Stomach (tissue), 4 donors: ENCODE results near the gene AUTS2.

Experiments used
- CTCF ChIP-seq, 7 experiments: fragments of 450-650 bp in 4 of 7; fragments of 200-600 bp in 3 of 7; sonication (generic) in 3 of 7; IDR thresholded peaks; one replicate each; pipeline ENCODE4 v1.5.1; 2016 to 2019; ENCODE audit warnings: antibody characterized with exemption in 7 of 7, control low read depth in 2 of 7, mild to moderate bottlenecking in 1 of 7
- POLR2AphosphoS5 ChIP-seq, 3 donors: sonication (generic); formaldehyde crosslinking; IDR thresholded peaks; one replicate each; pipeline ENCODE4 v1.6.1; 2016; ENCODE audit warnings: antibody characterized with exemption in 3 of 3

GRCh38 chr7:70588191-70588921, 990.1 kb downstream of the AUTS2 start:
- TF ChIP-seq CTCF (IDR thresholded peaks at IDR 0.05) (no peak), POLR2AphosphoS5 (IDR thresholded peaks at IDR 0.05) (no peak)
